ENCODE results near the gene ELP6. TPM values are rescaled to one million over a fixed set of nuclear protein-coding genes. Genes with fewer than 3 reads are reported as not detected.

The ELP6 gene
- total and polyA plus RNA-seq, 9 of the 15 experiments (the other 6 are each of a cell fraction or from before 2014, with no cell fraction given) = 76.9 to 198 (median 83.3) TPM

DNA sequence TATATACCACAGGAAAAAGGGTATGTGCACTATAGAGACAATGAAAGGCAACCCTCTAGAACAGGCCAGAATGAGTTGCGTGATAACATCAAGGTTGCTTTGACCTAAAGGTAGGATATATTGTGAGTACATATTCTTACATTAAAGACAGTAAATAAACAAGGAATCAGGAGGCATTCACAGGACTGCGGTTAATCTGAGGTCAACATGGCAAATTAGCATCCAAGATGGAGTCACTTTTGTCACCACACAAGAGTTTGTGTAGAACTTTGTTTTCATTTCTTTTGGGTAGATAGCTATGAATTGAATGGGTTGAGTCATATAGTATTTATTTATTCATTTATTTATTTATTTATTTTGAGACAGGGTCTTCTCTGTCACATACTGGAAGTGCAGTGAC lies 26.2 kb downstream of the ELP6 start (continued):
- TF ChIP-seq CBX8 (IDR thresholded peaks at IDR 0.05; ENCODE audit: borderline replicate concordance, extremely low read depth, low read depth, low read length, poor library complexity, severe bottlenecking) = no peak
- no peak for TF ChIP-seq IRF2 (CRISPR knock-in tag; IDR thresholded peaks at IDR 0.05)
- no peak for TF ChIP-seq ZFP1 (CRISPR knock-in tag; IDR thresholded peaks at IDR 0.05)
- TF ChIP-seq NR4A1 (CRISPR knock-in tag; IDR thresholded peaks at IDR 0.05) = no peak
- TF ChIP-seq NR4A1 (tag; IDR thresholded peaks at IDR 0.05) = peak; percentile 60; the same call in 1 of the 2 replicates
- no peak for TF ChIP-seq NR2C1 (IDR thresholded peaks at IDR 0.05)
- TF ChIP-seq NR2C1 (tag; IDR thresholded peaks at IDR 0.05) = peak; percentile 63; the same call in 1 of the 2 replicates
- no peak for TF ChIP-seq ZBTB7A (IDR thresholded peaks at IDR 0.05; ENCODE audit: borderline replicate concordance, control insufficient read depth, low read depth, low read length)
- no peak for TF ChIP-seq PCBP2 (IDR thresholded peaks at IDR 0.05; ENCODE audit: low read depth, low read length, poor library complexity, severe bottlenecking)
- peak; percentile 40; the same call in 1 of the 2 replicates for TF ChIP-seq ZNF668 (CRISPR knock-in tag; IDR thresholded peaks at IDR 0.05)
- no peak for TF ChIP-seq GTF2E2 (tag; IDR thresholded peaks at IDR 0.05)
- no peak for TF ChIP-seq ZNF184 (CRISPR knock-in tag; IDR thresholded peaks at IDR 0.05)
- TF ChIP-seq CXXC5 (CRISPR knock-in tag; IDR thresholded peaks at IDR 0.05) = 0 out of 2 replicates have a peak, but pooled peaks have one; percentile 45
- no peak for TF ChIP-seq EP300 (IDR thresholded peaks at IDR 0.05; ENCODE audit: low read length)
- no peak for TF ChIP-seq L3MBTL2 (IDR thresholded peaks at IDR 0.05)
- TF ChIP-seq, protein P1, sequence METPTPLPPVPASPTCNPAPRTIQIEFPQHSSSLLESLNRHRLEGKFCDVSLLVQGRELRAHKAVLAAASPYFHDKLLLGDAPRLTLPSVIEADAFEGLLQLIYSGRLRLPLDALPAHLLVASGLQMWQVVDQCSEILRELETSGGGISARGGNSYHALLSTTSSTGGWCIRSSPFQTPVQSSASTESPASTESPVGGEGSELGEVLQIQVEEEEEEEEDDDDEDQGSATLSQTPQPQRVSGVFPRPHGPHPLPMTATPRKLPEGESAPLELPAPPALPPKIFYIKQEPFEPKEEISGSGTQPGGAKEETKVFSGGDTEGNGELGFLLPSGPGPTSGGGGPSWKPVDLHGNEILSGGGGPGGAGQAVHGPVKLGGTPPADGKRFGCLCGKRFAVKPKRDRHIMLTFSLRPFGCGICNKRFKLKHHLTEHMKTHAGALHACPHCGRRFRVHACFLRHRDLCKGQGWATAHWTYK (CRISPR knock-in tag; IDR thresholded peaks at IDR 0.05) = no peak
- TF ChIP-seq ZNF766 (CRISPR knock-in tag; conservative IDR thresholded peaks at IDR 0.05) = no peak
- peak; percentile 65; the same call in 1 of the 2 replicates for TF ChIP-seq PYGO2 (tag; IDR thresholded peaks at IDR 0.05)
- TF ChIP-seq MEIS2 (IDR thresholded peaks at IDR 0.05; ENCODE audit: partially characterized antibody) = no peak
- no peak for TF ChIP-seq MCM2 (IDR thresholded peaks at IDR 0.05; ENCODE audit: low read depth)
- no peak for TF ChIP-seq TBP (optimal IDR thresholded peaks at IDR 0.05; ENCODE audit: low read depth, low read length)
- TF ChIP-seq ZNF785 (CRISPR knock-in tag; IDR thresholded peaks at IDR 0.05) = no peak
- TF ChIP-seq CREBBP (IDR thresholded peaks at IDR 0.05; ENCODE audit: low read depth, low read length) = no peak
- TF ChIP-seq, protein P2, sequence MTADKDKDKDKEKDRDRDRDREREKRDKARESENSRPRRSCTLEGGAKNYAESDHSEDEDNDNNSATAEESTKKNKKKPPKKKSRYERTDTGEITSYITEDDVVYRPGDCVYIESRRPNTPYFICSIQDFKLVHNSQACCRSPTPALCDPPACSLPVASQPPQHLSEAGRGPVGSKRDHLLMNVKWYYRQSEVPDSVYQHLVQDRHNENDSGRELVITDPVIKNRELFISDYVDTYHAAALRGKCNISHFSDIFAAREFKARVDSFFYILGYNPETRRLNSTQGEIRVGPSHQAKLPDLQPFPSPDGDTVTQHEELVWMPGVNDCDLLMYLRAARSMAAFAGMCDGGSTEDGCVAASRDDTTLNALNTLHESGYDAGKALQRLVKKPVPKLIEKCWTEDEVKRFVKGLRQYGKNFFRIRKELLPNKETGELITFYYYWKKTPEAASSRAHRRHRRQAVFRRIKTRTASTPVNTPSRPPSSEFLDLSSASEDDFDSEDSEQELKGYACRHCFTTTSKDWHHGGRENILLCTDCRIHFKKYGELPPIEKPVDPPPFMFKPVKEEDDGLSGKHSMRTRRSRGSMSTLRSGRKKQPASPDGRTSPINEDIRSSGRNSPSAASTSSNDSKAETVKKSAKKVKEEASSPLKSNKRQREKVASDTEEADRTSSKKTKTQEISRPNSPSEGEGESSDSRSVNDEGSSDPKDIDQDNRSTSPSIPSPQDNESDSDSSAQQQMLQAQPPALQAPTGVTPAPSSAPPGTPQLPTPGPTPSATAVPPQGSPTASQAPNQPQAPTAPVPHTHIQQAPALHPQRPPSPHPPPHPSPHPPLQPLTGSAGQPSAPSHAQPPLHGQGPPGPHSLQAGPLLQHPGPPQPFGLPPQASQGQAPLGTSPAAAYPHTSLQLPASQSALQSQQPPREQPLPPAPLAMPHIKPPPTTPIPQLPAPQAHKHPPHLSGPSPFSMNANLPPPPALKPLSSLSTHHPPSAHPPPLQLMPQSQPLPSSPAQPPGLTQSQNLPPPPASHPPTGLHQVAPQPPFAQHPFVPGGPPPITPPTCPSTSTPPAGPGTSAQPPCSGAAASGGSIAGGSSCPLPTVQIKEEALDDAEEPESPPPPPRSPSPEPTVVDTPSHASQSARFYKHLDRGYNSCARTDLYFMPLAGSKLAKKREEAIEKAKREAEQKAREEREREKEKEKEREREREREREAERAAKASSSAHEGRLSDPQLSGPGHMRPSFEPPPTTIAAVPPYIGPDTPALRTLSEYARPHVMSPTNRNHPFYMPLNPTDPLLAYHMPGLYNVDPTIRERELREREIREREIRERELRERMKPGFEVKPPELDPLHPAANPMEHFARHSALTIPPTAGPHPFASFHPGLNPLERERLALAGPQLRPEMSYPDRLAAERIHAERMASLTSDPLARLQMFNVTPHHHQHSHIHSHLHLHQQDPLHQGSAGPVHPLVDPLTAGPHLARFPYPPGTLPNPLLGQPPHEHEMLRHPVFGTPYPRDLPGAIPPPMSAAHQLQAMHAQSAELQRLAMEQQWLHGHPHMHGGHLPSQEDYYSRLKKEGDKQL (CRISPR knock-in tag; IDR thresholded peaks at IDR 0.05; ENCODE audit: borderline replicate concordance) = no peak
- no peak for TF ChIP-seq NR3C1 (CRISPR knock-in tag; IDR thresholded peaks at IDR 0.05)
